ENCODE results near the gene ZNF724.

DNA sequence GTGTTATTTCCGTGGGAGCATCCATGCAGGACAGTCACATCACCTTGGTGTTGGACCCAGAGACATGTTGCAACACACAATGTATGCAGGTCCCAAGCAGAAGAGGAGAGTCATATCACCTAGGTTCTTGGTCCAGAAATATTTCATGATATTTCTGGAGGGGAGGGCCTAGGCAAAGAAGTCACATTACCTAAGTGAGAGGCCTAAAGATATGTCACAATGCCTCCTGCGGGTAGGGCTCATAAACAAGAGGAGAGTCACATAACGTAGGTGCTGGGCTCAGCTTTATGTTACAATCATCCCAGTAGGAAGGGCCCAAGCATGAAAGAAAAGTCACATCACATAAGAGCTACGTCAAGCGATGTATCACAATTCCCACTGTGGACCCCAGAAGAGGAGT, 10.8 kb upstream of the ZNF724 start:
- TF ChIP-seq CTCF (IDR thresholded peaks at IDR 0.05; ENCODE audit: low read depth, low read length) (no peak), EZH2phosphoT487 (IDR thresholded peaks at IDR 0.05; ENCODE audit: low read depth) (no peak)

Measured in OCI-LY3 (cell line).